Testis (tissue), 3 donors: ENCODE results near the gene PDE8B. TPM values are rescaled to one million over a fixed set of nuclear protein-coding genes. Genes with fewer than 3 reads are reported as not detected.

Source experiments
- DNase-seq: peaks from one replicate; pipeline ENCODE4 v3.0.0-alpha.2; 2019
- H3K27ac ChIP-seq, 2 donors: fragments of 200-600 bp; sonication (generic); one replicate each; pipeline ENCODE4 v1.5.1; 2019
- H3K27me3 ChIP-seq: fragments of 200-600 bp; sonication (generic); one replicate; pipeline ENCODE4 v1.5.1; 2019
- H3K36me3 ChIP-seq: fragments of 200-600 bp; sonication (generic); one replicate; pipeline ENCODE4 v1.5.1; 2017; ENCODE audit warnings: low read depth; ENCODE audit errors: missing control alignments
- H3K4me1 ChIP-seq: fragments of 200-600 bp; sonication (generic); one replicate; pipeline ENCODE4 v1.5.1; 2019
- H3K4me3 ChIP-seq, 2 donors: fragments of 200-600 bp; sonication (generic); one replicate each; pipeline ENCODE4 v1.5.1; 2017 to 2019
- H3K9me3 ChIP-seq: fragments of 200-600 bp; sonication (generic); one replicate; pipeline ENCODE4 v1.5.1; 2017
- POLR2A ChIP-seq: fragments of 450-650 bp; IDR thresholded peaks from one replicate; pipeline ENCODE4 v1.6.1; 2017; ENCODE audit warnings: antibody characterized with exemption, mild to moderate bottlenecking, moderate library complexity
- WGBS, 2 donors: methylation state at CpG; one replicate each; pipeline ENCODE4 v1.1.5; 2018; 5-methylcytosine and 5-hydroxymethylcytosine counted together
- intact Hi-C: fragments of 100-400 bp; cut with DNase I; formaldehyde crosslinking; loops from one replicate; pipeline ENCODE4 v1.15.1; 2023; ENCODE audit warnings: low total_unique reads
- polyA plus RNA-seq: library from polyadenylated mRNA; stranded (reverse); fragments of 350-450 nt; fragmentation: Illumina TruSeq; extraction: RNeasy Lipid Tissue Mini Kit (QIAGEN cat#74804); gene quantifications from one replicate; pipeline ENCODE4 v1.2.3, GENCODE V29; 2014; ENCODE audit warnings: low read depth, low replicate concordance; ENCODE audit not compliant: insufficient read depth
- total RNA-seq, 2 donors: library from RNA; depleted of rRNA; stranded (reverse); fragments of >200 nt; gene quantifications; one replicate each; pipeline ENCODE4 v1.2.3, GENCODE V29; 2016
- TF ChIP-seq, protein P1 (sequence below), 3 experiments: fragments of 450-650 bp in 2 of 3; fragments of 200-600 bp in 1 of 3; sonication (generic) in 1 of 3; IDR thresholded peaks; one replicate each; pipeline ENCODE4 v1.5.1; 2016 to 2019; ENCODE audit warnings: antibody characterized with exemption in 3 of 3, mild to moderate bottlenecking in 2 of 3, moderate library complexity in 1 of 3

Gene PDE8B
- total and polyA plus RNA-seq, 3 donors from 2014 or later: 2.0 to 7.2 (median 5.8) TPM

DNA sequence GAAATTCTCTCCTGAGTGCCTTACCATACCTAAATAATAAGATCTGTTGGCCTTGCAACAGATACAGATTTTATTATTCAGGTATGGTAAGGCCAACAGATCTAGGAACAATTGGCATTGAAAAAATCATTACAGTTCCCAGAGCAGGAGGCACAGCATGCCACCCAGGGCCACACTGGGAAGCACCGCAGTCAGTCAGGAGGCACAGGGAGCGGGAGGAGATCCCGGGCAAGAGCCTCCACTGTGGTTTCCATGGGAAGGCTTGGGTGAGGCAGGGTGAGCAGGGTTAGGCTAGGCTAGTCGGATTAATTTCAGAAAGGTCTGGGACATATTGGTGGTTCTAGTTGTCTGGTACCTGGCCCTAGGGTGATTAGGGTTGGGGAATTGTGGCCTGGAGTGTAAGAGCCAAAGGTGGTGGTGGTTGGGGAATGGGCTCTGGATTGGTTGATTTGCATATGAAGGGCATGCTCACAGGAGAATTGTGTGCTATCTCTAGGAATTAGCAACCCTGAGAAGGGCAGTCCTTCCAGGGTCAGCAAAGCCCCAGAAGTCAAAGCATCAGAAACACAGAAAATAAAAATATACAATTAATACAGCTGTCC is 111.4 kb downstream of the PDE8B start:
- Histone ChIP-seq H3K27me3 (no peaks in the 10 kb centered on the region), H3K9me3 (no peaks in the 10 kb centered on the region), H3K27ac (no peak overlapping the region), H3K4me1 (no peaks in the 10 kb centered on the region), H3K36me3 (no peaks in the 10 kb centered on the region), H3K4me3 (no peak overlapping the region)
- 97% methylated on average over 4 of the region's 4 CpGs for WGBS, 2 donors
- no peak for TF ChIP-seq POLR2A
- TF ChIP-seq, protein P1, sequence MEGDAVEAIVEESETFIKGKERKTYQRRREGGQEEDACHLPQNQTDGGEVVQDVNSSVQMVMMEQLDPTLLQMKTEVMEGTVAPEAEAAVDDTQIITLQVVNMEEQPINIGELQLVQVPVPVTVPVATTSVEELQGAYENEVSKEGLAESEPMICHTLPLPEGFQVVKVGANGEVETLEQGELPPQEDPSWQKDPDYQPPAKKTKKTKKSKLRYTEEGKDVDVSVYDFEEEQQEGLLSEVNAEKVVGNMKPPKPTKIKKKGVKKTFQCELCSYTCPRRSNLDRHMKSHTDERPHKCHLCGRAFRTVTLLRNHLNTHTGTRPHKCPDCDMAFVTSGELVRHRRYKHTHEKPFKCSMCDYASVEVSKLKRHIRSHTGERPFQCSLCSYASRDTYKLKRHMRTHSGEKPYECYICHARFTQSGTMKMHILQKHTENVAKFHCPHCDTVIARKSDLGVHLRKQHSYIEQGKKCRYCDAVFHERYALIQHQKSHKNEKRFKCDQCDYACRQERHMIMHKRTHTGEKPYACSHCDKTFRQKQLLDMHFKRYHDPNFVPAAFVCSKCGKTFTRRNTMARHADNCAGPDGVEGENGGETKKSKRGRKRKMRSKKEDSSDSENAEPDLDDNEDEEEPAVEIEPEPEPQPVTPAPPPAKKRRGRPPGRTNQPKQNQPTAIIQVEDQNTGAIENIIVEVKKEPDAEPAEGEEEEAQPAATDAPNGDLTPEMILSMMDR (IDR thresholded peaks at IDR 0.05): no peak
- no peak for DNase-seq
- intact Hi-C loops: no loop called here

DNA sequence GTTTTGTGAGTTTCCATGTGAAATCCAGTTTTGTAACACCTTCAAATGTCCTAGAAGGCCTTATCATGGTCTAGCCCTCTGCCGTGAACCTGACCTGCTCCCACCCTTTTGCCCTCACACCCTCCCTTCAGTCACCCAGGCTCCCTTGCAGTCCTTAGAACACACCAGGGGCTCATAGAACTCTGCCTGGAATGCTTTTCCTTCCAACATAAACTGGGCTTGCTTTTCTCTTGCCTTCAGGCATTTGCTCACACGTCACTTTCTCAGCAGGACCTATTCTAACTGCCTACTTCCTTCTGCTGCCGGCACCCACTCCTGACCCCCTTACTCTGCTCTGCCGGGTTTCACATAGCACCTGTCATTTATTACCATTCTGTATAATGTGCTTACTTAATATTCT is 111.9 kb downstream of the PDE8B start:
- no peaks in the 10 kb centered on the region for H3K9me3 ChIP-seq
- H3K4me3 ChIP-seq: no peak overlapping the region
- no peaks in the 10 kb centered on the region for H3K4me1 ChIP-seq
- H3K27me3 ChIP-seq: no peaks in the 10 kb centered on the region
- 77 to 78% methylated on average over 4 of the region's 4 CpGs for WGBS, 2 donors
- H3K36me3 ChIP-seq: no peaks in the 10 kb centered on the region
- H3K27ac ChIP-seq: no peak overlapping the region
- no peak for TF ChIP-seq POLR2A
- TF ChIP-seq, protein P1 (IDR thresholded peaks at IDR 0.05): no peak
- intact Hi-C loops: no loop called here
- DNase-seq: no peak

DNA sequence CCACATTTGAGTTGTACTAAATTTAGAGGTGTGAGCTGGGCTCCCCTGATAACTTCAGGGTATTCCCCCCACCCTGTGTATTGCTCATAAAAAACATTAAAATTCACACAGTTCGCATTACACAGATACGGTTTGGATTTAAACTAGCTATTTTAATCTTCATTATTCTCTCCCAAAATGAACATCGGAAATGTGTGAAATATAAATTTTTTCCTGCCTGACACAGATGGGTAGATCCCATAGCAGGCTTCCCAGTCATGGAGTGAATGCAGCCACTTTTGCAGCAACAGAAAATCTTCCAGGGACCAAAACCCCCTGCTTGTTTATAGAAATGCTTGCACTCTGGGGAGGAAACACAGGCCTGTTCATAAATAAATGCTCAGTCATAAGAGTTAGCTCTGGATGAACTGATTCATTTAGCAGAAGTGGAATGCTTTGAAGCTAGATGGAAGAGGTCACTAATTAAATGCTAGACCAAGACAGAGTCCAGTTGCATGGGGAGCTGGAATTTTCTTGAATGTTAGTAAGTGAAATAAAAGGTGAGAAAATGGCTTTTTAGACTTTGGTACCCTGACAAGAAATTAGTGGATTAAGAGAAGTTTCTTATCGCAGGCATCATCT is 115.6 kb downstream of the PDE8B start:
- Histone ChIP-seq H3K27me3 (no peaks in the 10 kb centered on the region), H3K4me1 (peaks cover 11% of the 10 kb centered on the region), H3K9me3 (no peaks in the 10 kb centered on the region), H3K36me3 (no peaks in the 10 kb centered on the region), H3K4me3 (no peak overlapping the region), H3K27ac (no peak overlapping the region)
- no peak for DNase-seq
- WGBS, 2 donors: 90 to 93% methylated on average over 4 of the region's 4 CpGs
- TF ChIP-seq, protein P1 (IDR thresholded peaks at IDR 0.05): no peak
- no peak for TF ChIP-seq POLR2A
- intact Hi-C loops: no loop called here

DNA sequence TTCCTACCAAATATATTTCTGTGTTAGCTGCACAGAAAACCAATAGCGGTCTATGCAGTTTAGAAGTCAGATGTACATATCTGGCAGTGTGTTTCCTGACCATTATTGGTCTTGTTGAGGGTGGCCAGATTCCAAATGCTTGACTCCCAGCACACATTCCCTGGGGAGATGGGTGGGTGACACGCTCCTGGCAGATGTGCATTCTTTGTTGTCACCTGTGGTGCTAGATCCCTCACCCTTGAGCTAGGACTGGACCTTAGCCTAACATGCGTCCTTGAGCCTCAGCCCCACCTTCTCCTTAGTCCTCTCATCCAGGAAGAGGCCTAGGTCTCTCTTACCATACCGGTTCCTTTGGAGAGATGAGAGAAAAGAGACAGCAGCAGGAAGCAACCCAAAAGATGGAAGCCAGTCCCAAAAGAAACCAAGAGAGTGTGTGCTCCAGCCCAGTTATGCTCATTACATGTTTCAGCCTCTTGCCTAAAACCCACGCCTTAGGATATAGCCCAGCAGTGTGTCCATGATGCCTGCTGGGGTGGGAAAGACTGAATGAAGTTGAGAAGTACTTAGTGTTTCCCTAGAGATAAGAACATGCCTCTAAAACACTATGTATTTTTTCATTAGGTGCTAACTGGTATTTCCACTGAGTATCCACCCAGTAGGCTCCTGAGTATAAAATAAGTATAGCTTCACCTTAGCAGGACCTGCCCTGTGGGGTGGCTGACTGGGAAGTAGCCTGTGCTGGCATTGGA is 116.7 kb downstream of the PDE8B start:
- H3K27me3 ChIP-seq: no peaks in the 10 kb centered on the region
- no peaks in the 10 kb centered on the region for H3K9me3 ChIP-seq
- 83 to 86% methylated on average over 5 of the region's 5 CpGs for WGBS, 2 donors
- peaks cover 11% of the 10 kb centered on the region for H3K4me1 ChIP-seq
- intact Hi-C loops: no loop called here
- DNase-seq: no peak
- H3K27ac ChIP-seq: no peak overlapping the region
- TF ChIP-seq, protein P1 (IDR thresholded peaks at IDR 0.05): no peak
- TF ChIP-seq POLR2A: no peak
- H3K4me3 ChIP-seq: no peak overlapping the region
- no peaks in the 10 kb centered on the region for H3K36me3 ChIP-seq
